Skeletal muscle cell (primary cell): Measurements from ENCODE around the gene ZNF407.

ENCODE experiments used
- DNase-seq: peaks from one replicate; pipeline ENCODE4 v3.0.0-alpha.2; 2010; ENCODE audit warnings: low read depth
- H3K4me3 ChIP-seq: 2 replicates; pipeline ENCODE4 v1.5.1; 2011; ENCODE audit warnings: low read depth, mild to moderate bottlenecking, control low read depth, low read length, moderate library complexity

Gene ZNF407

DNA sequence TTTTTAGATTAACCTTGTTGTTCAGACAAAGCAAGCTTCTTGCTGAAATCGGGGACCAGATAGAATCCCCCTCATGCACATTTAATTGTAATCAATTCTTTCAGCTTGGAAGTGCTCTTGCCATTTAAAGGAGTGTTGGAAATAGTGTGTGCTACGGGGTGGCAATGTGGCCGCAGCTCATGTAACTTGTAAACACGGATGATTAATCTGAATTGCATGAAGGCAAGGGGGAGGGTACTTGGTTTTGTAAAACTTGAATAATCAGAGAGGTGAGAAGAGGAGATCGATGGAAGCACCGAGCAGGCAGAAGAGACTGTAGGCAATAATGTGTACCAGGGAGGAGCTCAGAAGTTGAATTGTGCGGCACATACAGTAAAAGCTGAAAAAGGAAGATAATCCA lies 337.8 kb downstream of the ZNF407 start:
- DNase-seq: no peak
- no peak overlapping the region for H3K4me3 ChIP-seq

DNA sequence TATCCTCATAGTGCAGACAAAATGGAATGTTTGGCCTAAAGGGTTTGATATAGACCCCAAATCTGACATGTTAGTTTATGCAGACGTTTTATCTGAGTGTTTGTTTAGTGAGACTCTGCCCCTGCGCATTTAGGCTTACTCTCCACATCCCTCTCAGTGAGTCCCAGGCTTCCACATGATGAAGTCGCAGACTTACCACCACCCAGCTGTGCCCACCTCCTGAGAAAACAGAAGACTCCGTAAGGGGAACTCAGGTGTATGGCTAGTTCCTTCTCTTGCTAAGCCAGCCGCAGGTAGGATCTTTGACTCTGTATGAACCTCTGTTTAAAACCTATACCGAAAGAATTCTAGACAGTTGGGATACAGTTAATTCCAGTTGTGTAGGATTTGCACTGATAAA lies 338.7 kb downstream of the ZNF407 start:
- DNase-seq: no peak
- no peak overlapping the region for H3K4me3 ChIP-seq

DNA sequence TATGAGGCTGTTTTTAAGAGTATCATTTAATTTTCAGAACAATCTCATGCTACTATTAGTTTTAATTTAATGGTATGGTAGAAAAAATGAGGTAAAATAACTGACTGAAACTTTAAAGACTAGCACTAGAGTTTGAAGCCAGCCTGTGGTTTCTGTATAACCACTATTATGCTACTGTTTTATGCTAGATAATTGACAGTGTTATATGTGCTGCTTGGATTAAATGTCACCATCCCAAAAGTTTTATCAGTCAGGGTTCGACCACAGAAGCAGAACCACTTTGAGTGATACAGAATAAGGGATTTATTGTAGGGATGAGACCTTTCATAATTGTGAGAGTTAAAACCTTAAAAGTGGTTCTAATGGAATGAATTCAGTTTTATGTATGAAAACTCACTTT lies 339.6 kb downstream of the ZNF407 start:
- H3K4me3 ChIP-seq: no peak overlapping the region
- no peak for DNase-seq

GRCh38 chr18:74940856-74941255 lies 343.2 kb downstream of the ZNF407 start:
- DNase-seq: no peak
- H3K4me3 ChIP-seq: no peak overlapping the region

DNA sequence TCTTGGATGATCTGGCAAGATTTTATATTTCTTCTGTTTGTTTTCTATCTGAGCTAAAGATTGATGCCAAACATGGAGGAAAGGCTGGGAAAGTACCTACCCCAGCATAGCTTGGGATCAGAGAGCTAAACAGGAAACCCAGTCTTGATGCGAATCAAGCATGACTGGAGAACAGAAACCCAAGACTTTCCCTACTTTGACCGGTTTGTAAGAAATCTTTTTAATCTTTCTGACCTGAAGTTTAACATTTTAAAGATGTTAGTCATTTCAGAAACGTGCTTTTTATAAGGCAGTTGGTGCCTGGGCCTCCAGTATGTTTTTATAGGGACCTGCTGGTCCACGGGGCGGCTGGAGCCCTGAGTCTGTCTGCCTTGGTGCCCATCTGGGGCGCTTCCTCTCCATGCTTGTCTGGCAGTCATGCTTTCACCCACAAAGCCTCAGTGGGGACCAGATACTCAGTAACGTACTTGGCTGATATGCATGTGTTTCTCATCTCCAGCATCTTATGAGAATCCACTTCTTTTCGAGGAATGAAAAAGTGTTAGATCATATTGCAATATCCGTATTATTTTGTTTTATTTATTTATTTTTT lies 344.7 kb downstream of the ZNF407 start:
- H3K4me3 ChIP-seq: no peak overlapping the region
- no peak for DNase-seq

DNA sequence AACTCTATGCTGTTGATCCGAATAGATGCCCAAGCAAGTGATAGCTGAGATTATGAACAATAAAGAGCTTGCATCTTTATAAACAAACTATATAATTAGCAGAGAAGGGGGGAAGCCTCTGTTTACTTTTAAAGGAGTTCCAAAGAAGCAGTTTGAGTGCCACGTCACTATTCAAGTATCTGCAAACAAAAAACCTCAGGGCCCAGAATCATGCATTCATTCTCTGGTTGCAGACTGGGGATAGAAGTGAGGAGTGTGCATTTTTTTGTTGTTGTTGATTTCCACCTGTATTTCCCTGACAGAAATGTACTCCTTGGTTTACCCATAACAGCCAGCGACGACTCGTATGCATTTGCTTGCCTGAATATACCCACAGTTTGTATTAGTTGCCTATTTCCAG lies 347.0 kb downstream of the ZNF407 start:
- H3K4me3 ChIP-seq: no peak overlapping the region
- no peak for DNase-seq

DNA sequence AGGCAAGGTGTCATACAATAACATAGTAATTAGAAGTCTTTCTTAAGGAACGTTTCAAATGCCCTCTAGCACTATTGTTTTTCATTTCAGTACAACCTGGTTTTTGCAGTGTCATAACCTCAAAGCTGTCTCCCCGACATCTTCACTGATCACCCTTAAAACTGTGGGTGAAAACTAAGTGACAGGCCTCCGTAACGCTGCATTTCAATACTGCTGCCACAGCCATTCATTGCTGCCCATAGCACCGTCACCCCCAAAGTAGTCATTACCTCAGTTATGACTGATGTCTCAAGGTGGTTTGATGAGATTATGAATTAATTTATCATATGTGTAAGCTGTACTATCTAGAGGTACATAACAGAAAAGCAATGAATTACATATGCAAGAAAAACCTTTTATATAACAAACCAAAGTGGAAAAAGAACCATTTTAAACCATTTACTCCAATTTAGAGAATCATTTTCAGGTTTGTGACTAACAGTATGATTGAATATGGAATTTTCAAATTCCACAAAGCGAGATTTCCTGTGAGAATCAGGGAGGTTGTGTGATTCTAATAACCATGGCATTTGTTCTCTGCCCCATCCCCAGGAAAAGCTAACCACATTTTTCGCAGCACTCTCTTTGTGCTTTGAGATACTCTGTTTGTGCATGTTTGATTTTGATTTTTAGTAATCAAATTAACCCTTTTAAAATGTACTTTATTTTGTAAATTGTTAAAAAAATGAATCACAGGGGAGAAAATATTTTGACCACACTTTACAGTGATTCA lies 348.3 kb downstream of the ZNF407 start:
- no peak for DNase-seq
- H3K4me3 ChIP-seq: no peak overlapping the region

- no peak for DNase-seq
- no peak overlapping the region for H3K4me3 ChIP-seq
These were observed 349.1 kb downstream of the ZNF407 start for GRCh38 chr18:74946646-74947375.

DNA sequence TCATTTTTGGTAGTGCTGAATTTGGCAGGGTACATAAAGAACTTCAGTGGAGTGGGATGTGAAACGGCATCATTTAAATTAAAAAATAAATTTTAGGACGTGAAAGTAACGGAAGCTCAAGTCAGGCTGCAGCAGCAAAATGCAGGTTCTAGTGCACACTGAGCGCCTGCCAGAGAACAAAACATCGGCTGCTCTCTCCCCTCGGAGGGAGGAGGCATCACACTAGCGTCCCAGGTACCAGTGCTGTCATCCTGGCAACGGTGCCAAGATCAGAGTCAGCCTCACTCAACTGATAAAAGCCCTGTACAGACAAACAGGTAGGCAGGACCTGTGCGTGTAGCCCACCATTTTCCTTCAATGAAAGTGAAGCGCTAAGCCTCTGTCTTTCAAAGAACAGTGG lies 349.7 kb downstream of the ZNF407 start:
- H3K4me3 ChIP-seq: no peak overlapping the region

GRCh38 chr18:74947875-74948274 lies 350.2 kb downstream of the ZNF407 start:
- no peak overlapping the region for H3K4me3 ChIP-seq
- DNase-seq: no peak

More for the DNA sequence above, 349.7 kb downstream of the ZNF407 start:
- no peak for DNase-seq

GRCh38 chr18:74949611-74950010 lies 351.9 kb downstream of the ZNF407 start:
- H3K4me3 ChIP-seq: no peak overlapping the region
- DNase-seq: no peak

DNA sequence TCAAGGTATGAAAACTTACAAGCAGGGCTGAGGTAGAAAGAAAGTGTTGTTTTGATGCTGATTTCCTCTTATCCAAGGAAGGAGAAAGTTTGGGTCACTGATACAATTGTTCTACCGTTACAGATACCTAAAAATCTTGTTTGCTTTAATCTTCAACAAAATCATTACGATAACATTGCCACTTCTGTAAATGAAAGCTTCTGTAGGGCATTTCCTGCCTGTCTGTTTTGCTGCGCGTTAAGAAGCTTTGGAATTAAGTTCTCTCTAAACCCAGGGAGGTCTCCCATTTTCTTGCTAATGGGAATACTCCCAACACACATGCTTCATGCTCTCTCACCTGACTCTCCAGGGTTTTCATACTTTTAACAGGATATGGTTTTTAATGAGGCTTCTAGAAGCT lies 352.8 kb downstream of the ZNF407 start:
- no peak for DNase-seq
- H3K4me3 ChIP-seq: no peak overlapping the region

DNA sequence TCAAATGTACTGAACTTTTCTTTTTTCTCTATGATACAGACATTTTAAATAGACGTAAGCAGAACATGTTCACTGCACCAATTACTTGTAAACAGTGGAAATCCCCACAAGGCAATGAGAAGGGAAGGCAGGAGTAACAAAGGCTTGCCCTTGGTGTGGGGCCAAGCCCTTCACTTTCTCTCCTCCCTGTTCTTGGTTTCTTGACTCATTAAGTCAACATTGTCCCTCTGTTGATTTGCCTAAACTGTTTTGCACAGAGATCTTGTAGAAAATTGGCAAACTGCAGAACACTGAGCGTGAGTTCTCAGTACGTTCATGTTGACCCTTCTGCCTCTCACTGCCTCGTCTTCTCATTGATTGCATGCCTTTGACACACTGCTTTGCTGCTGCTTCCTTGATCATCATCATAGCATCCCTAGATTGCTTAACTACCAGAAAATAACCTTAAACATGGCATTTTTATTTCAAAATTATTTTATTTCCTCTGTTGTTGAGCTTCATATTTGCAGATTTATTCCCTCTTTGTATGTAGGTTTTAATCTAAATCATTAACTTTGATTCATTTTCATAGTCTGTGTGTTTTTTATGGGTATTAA lies 353.6 kb downstream of the ZNF407 start:
- no peak overlapping the region for H3K4me3 ChIP-seq
- DNase-seq: peak; percentile 99

- no peak overlapping the region for H3K4me3 ChIP-seq
- DNase-seq: no peak
These were observed 360.0 kb downstream of the ZNF407 start for GRCh38 chr18:74957588-74958224.

GRCh38 chr18:74959216-74959615 lies 361.5 kb downstream of the ZNF407 start:
- DNase-seq: no peak
- no peak overlapping the region for H3K4me3 ChIP-seq

GRCh38 chr18:74961596-74961995 lies 363.9 kb downstream of the ZNF407 start:
- DNase-seq: no peak
- H3K4me3 ChIP-seq: no peak overlapping the region

GRCh38 chr18:74963820-74964446 lies 366.3 kb downstream of the ZNF407 start:
- H3K4me3 ChIP-seq: no peak overlapping the region
- DNase-seq: peak; percentile 16

DNA sequence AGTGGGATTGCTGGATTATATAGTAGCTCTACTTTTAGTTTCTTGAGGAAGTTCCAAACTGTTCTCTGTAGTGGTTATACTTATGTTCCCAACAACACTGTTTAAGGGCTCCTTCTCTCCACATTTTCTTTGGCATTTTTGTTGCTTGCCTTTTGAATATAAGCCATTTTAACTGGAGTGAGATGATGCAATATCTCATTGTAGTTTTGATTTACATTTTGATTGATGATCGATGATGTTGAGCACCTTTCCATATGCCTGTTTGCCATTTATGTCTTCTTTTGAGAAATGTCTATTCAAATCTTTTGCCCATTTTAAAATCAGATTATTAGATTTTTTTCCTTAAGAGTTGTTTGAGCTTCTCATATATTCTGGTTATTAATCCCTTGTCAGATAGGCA lies 368.0 kb downstream of the ZNF407 start:
- no peak overlapping the region for H3K4me3 ChIP-seq
- no peak for DNase-seq

- DNase-seq: no peak
- H3K4me3 ChIP-seq: no peak overlapping the region
These were observed 369.8 kb downstream of the ZNF407 start for GRCh38 chr18:74967438-74967837.
